Measurements from ENCODE around the gene BTBD3.

DNA sequence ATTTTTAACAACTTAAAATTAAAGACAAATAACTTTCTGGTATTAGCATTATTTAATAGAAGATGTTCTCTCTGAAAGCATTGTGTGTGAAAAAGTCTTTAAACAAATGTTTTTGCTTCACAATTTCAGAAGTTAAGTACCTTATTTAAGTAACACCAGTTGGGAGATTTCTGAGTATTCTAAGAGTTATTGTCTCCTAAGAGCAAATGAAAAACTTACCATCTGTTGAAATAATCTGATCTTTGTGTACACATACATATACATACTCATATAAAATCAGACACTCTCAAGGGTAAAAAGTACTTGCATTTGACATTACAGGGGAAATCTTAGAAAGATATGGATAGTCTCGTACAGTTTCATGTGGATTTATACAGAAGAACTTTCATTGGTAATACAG is 2.4 kb downstream of the BTBD3 start:
- TF ChIP-seq, protein P1, sequence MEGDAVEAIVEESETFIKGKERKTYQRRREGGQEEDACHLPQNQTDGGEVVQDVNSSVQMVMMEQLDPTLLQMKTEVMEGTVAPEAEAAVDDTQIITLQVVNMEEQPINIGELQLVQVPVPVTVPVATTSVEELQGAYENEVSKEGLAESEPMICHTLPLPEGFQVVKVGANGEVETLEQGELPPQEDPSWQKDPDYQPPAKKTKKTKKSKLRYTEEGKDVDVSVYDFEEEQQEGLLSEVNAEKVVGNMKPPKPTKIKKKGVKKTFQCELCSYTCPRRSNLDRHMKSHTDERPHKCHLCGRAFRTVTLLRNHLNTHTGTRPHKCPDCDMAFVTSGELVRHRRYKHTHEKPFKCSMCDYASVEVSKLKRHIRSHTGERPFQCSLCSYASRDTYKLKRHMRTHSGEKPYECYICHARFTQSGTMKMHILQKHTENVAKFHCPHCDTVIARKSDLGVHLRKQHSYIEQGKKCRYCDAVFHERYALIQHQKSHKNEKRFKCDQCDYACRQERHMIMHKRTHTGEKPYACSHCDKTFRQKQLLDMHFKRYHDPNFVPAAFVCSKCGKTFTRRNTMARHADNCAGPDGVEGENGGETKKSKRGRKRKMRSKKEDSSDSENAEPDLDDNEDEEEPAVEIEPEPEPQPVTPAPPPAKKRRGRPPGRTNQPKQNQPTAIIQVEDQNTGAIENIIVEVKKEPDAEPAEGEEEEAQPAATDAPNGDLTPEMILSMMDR (conservative IDR thresholded peaks at IDR 0.05; ENCODE audit: low read length): no peak
- TF ChIP-seq EZH2phosphoT487 (IDR thresholded peaks at IDR 0.05; ENCODE audit: borderline replicate concordance, low read depth, low read length): no peak

All from OCI-LY7 (cell line).